ENCODE data around the gene CARD9.

CARD9 gene

DNA sequence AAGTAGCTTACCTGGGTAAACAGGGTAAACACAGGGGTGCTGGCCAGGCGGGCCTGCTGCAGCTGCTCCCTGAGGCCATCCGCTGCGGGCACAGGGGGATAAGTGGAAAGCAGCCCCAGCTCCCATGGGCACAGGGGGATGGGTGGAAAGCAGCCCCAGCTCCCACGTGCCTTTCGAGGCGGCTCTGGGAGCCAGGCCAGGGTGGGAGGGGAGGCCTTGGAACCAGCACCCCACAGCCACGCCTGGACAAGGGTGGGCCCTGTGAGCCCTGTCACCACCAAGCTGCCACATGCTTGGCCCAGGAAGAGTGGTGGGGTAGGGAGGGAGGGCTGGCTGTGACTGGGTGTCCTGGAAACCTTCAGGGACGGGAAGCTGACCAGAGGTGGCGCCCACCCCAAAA lies 7.8 kb upstream of the CARD9 start:
- Histone ChIP-seq H3K4me1 (ENCODE audit: control insufficient read depth in 1 of 2, insufficient read depth in 1 of 2, low read depth in 1 of 2, low read length in 1 of 2) (peaks cover 8 to 12% of the 10 kb centered on the region in 2 experiments), H3K9me3 (no peaks in the 10 kb centered on the region), H3K4me3 (ENCODE audit: low read depth in 1 of 2, low read length in 1 of 2) (no peak overlapping the region), H3K27me3 (no peaks in the 10 kb centered on the region), H3K27ac (no peak overlapping the region), H3K36me3 (peaks cover 75% of the 10 kb centered on the region)
- TF ChIP-seq, protein P1, sequence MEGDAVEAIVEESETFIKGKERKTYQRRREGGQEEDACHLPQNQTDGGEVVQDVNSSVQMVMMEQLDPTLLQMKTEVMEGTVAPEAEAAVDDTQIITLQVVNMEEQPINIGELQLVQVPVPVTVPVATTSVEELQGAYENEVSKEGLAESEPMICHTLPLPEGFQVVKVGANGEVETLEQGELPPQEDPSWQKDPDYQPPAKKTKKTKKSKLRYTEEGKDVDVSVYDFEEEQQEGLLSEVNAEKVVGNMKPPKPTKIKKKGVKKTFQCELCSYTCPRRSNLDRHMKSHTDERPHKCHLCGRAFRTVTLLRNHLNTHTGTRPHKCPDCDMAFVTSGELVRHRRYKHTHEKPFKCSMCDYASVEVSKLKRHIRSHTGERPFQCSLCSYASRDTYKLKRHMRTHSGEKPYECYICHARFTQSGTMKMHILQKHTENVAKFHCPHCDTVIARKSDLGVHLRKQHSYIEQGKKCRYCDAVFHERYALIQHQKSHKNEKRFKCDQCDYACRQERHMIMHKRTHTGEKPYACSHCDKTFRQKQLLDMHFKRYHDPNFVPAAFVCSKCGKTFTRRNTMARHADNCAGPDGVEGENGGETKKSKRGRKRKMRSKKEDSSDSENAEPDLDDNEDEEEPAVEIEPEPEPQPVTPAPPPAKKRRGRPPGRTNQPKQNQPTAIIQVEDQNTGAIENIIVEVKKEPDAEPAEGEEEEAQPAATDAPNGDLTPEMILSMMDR (IDR thresholded peaks at IDR 0.05): no peak

GRCh38 chr9:136380381-136380780 lies 6.9 kb upstream of the CARD9 start:
- Histone ChIP-seq H3K27ac (no peak overlapping the region), H3K4me3 (ENCODE audit: low read depth in 1 of 2, low read length in 1 of 2) (no peak overlapping the region), H3K9me3 (no peaks in the 10 kb centered on the region), H3K36me3 (peaks cover 71% of the 10 kb centered on the region), H3K4me1 (ENCODE audit: control insufficient read depth in 1 of 2, insufficient read depth in 1 of 2, low read depth in 1 of 2, low read length in 1 of 2) (peaks cover 8 to 12% of the 10 kb centered on the region in 2 experiments), H3K27me3 (no peaks in the 10 kb centered on the region)
- TF ChIP-seq, protein P1 (IDR thresholded peaks at IDR 0.05): no peak

GRCh38 chr9:136379891-136380290 lies 6.4 kb upstream of the CARD9 start:
- H3K27ac ChIP-seq: no peak overlapping the region
- peaks cover 68% of the 10 kb centered on the region for H3K36me3 ChIP-seq
- no peaks in the 10 kb centered on the region for H3K27me3 ChIP-seq
- H3K9me3 ChIP-seq: no peaks in the 10 kb centered on the region
- TF ChIP-seq, protein P1 (IDR thresholded peaks at IDR 0.05): no peak
- peaks cover 8 to 12% of the 10 kb centered on the region in 2 experiments for H3K4me1 ChIP-seq (ENCODE audit: control insufficient read depth in 1 of 2, insufficient read depth in 1 of 2, low read depth in 1 of 2, low read length in 1 of 2)
- no peak overlapping the region for H3K4me3 ChIP-seq (ENCODE audit: low read depth in 1 of 2, low read length in 1 of 2)

GRCh38 chr9:136379401-136379800 lies 5.9 kb upstream of the CARD9 start:
- H3K27me3 ChIP-seq: no peaks in the 10 kb centered on the region
- peaks cover 68% of the 10 kb centered on the region for H3K36me3 ChIP-seq
- TF ChIP-seq, protein P1 (IDR thresholded peaks at IDR 0.05): no peak
- H3K27ac ChIP-seq: no peak overlapping the region
- peaks cover 8 to 12% of the 10 kb centered on the region in 2 experiments for H3K4me1 ChIP-seq (ENCODE audit: control insufficient read depth in 1 of 2, insufficient read depth in 1 of 2, low read depth in 1 of 2, low read length in 1 of 2)
- no peak overlapping the region for H3K4me3 ChIP-seq (ENCODE audit: low read depth in 1 of 2, low read length in 1 of 2)
- H3K9me3 ChIP-seq: no peaks in the 10 kb centered on the region

DNA sequence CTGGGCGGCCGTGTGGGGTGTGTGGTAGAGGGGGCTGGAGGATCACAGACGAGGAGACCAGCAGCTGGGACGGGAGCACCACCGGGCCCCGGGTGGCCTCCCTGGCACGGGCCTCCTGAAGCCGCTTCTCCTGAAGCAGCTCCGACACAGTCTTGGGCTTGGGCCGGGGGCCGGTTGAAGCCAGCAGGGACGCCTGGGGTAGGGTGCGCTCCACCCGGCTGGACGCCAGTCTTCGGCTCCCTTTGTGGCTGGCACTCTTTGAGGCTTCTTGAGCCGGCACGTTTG lies 5.5 kb upstream of the CARD9 start:
- no peak overlapping the region for H3K27ac ChIP-seq

More for the DNA sequence above, 5.5 kb upstream of the CARD9 start:
- peaks cover 63% of the 10 kb centered on the region for H3K36me3 ChIP-seq
- peaks cover 8 to 13% of the 10 kb centered on the region in 2 experiments for H3K4me1 ChIP-seq (ENCODE audit: control insufficient read depth in 1 of 2, insufficient read depth in 1 of 2, low read depth in 1 of 2, low read length in 1 of 2)
- H3K4me3 ChIP-seq (ENCODE audit: low read depth in 1 of 2, low read length in 1 of 2): no peak overlapping the region
- TF ChIP-seq, protein P1 (IDR thresholded peaks at IDR 0.05): no peak
- no peaks in the 10 kb centered on the region for H3K9me3 ChIP-seq
- H3K27me3 ChIP-seq: no peaks in the 10 kb centered on the region
